Measurements from ENCODE around the gene RASAL3.

- TF ChIP-seq ZNF274 (IDR thresholded peaks at IDR 0.05; ENCODE audit: low read depth, low read length) (no peak), SUZ12 (IDR thresholded peaks at IDR 0.05; ENCODE audit: extremely low read depth, insufficient read depth, insufficient read length) (no peak), YY1 (IDR thresholded peaks at IDR 0.05; ENCODE audit: insufficient read depth, insufficient read length) (no peak)
These were observed 24.3 kb upstream of the RASAL3 start for GRCh38 chr19:15488489-15489226.
